Astrocyte of the hippocampus (primary cell): Measurements from ENCODE around the gene THAP2.
A peak's percentile ranks its signal among the peaks of the same experiment; 100 is the strongest.

ENCODE experiments used
- DNase-seq: peaks from one replicate; pipeline ENCODE4 v3.0.0; 2011; ENCODE audit warnings: low read depth, low spot score

THAP2 gene

DNA sequence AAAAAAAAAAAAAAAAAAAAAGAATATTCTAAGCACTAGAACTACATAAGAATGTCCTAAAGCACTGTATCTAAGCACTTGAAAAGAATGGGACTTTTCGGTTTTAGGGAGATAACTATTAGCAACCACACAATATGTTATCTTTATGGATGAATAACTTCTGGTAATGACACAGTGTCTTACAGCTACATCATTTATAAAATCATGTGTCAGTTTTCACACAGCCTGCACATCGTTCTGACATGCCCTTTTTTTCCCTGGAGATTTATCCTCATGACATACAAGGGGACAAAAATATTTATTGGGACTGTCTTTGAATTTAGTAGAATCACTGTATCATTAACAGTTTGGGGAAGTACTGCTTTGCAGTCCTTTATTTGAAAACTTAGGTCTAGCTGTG lies 39.1 kb downstream of the THAP2 start:
- DNase-seq, result no peak

DNA sequence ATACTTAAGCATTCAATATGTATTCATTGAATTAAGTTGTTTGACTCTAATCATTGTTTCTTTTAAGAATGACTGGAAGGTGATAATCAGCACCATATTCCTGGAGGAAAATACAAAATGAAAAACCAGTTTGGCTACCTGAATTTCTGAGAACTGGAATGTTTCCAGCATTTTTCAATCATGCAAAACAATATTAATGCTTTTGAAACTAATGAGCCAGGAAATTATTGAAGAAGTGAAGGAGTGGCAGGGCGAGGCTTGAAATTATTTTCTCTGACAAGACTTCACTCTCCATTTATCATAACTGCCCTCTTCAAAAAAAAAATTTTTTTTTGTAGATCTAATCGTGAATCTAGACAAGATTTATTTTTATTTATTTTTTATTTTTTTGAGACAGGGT lies 40.8 kb downstream of the THAP2 start:
- DNase-seq, result no peak

DNA sequence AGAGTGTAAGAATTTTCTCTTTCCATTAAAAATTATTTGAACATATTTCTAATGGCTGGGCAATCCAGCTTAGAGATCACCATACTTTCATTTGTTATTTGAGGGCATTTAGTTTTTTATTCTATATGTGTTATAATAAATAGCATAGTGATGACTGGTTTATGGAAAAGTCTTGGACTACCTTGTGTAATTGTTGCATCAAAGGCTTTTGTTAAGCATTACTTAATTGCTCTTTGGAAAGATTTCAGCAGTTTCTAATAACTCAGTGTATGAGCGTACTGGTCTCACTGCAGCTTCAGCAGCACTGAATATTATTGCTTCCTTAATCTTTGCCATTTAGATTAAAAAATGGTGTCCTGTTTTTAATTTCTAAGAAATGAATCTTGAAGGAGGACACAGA lies 44.6 kb downstream of the THAP2 start:
- DNase-seq, result no peak

DNA sequence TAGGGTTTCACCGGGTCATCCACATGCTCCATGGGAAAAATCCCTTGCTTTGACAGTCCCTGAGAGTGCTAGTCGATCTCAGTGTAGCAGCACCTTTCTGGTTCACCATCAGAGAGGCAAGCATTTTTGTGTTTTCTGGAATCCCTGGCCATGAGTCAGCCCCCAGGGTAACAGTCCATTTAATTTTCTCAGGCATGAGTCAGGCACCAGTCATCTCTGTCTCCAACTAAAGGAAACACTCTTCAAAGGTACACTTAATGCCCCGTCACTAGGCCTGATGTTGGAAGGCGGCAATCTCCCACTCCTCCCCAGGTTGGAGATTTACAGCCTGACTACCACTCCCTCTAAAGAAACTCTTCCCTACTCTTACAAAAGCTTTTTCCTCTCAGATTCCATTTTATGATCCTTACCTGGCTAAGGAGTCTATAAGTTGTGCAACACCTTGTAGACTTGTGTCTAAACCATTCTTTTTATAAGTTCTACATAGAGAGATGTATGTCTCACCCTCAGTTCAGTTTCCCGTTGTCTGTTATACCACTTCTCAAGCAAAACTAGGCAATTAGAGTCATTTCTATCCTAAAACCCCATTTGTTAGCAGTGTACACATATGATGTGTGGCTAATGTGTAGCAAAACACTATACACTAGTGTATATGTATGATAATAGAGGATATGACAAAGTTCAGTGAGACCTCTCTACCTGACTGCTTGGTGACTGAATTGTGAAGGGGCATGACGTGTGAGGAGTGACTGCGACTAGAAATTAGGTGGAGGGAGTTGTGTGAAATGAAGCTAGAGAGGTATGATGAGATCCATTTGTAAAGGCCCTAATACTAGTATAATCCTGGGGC lies 46.4 kb downstream of the THAP2 start:
- peak; percentile 92 for DNase-seq

DNA sequence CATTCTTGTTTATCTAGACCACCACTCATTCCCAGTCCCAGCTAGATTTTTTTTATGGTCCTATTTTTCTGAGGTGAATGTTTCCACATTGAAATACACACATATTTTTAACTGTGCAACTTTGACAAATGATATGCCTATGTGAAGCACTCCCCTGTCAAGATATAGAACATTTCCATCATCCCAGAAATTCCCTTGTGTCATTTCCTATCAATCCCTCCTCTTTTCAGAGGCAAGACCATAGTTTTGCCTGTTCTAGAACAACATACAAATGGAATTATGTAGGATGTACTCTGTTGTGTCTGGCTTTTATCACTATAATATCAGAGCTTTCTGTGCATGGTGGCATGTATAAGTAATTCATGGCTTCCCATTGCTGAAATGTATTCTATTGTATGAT lies 54.5 kb downstream of the THAP2 start:
- no peak for DNase-seq

DNA sequence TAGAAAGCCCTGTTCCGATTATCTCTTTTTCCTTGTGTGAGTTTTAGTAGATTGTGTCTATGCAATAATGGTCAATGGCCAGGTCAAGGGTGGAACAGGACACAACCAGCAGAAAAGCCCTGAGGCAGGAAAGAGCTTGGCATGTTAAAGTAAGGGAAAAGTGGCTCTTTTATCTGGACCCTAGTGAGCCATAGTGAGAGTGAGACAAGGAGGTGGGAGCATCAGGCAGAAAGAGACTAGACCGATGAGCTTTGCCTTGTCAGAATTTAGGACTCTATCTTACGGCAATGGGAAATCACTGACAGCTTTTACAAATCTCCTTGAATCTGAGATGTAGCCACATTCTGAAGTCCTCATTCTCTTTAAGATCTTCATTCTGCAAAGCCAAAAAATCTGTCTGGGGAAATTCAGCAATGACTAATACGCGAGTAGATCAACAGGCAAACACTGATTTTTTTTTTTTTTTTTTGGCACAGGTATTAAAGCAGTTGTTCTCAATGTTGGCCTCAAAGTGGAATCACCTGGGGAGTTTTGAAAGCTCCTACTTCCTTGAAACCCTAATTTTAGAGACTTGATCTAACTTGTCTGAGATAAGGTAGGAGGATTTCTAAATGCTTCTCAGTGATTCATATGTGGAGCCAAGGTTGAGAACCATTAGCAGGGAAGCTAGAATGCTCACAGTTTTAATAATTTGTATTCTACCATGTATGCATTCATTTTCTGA lies 55.7 kb downstream of the THAP2 start:
- DNase-seq, result no peak

DNA sequence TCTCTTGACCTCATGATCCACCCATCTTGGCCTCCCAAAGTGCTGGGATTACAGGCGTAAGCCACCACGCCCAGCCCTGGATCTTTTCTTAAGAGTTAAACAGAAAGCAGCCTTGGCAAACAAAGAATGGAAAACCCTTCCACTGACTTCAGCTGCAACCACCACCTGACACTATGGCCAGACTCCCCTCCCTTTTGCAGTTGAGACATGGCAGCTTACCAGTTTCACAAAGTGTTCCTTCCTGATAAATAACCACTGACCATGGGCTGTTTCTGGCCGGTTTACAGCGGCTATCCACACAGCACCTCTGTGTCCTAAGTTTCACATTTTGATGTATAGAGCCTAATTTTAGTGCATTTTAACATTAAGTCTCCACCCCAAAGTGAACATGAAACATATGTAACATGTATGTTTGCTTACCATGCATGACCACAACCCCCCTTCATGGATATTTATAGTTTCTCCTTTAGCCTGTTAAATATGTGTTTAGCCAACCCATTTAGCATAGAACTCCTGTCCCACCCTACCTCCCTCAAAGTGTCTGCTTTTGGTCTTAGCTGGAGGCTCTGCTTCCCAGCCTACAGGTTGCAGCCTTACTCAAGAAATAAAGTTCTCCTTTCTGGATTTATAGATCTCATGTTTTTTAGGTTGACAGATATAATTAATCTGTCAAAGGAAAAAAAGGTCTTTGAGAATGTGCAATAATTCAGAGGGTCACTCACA lies 57.8 kb downstream of the THAP2 start:
- no peak for DNase-seq

DNA sequence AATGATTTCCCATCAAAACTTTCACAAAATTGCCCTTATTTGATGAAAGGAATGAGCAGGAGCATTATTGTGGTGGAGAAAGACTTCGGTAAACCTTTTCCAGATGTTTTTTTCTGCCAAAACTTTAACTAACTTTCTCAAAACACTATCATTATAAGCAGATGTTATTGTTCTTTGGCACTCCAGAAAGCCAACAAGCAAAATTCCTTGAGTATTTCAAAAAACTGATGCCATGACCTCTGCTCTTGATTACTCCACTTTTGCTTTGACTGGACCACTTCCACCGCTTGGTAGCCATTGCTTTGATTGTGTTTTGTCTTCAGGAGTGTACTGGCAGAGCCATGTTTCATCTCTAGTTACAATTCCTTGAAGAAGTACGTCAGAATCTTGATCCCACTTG lies 60.9 kb downstream of the THAP2 start:
- DNase-seq, result no peak

DNA sequence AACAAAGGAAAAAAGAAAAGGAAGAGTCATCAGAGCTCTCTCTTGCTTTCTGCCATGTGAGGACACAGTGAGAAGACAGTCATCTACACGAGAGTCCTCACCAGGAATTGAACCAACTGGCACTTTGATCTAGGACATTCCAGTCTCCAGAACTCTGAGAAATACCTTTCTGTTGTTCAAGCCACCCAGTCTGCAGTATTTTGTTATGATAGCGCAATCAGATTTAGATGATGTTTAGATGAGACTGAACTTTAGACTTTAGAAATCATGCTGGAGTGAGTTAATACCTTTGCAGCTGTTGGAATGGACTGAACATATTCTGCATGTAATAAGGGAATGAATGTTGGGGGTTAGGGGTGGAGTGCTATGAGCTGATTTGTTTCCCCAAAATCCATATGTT lies 62.4 kb downstream of the THAP2 start:
- DNase-seq, result no peak

DNA sequence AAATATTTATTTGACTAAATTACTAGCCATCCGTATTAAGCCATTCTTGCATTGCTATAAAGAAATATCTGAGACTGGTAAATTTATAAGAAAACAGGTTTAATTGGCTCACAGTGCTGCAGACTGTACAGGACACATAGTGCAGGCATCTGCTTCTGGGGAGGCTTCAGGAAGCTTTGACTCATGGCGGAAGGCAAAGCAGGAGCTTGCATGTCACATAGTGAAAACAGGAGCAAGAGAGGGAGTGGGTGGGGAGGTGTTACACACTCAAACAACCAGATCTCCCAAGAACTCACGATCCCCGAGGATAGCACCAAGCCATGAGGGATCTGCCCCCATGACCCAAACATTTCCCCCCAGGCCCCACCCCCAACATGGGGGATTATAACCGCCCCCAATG lies 63.9 kb downstream of the THAP2 start:
- no peak for DNase-seq
